DMS153 treated with DMSO at 0.1 percent for 48 hours (cell line): ENCODE data around the gene STAP2.
"Not testable (repeated sequence)": the region's sequence is repeated elsewhere in the genome, so short reads cannot be mapped to it uniquely, and the experiment has no call there.

Experiments
- DNase-seq: peaks from one replicate; lab custom pipeline; 2025; ENCODE audit not compliant: unreplicated experiment; lab: John Stamatoyannopoulos, UW

STAP2 gene

DNA sequence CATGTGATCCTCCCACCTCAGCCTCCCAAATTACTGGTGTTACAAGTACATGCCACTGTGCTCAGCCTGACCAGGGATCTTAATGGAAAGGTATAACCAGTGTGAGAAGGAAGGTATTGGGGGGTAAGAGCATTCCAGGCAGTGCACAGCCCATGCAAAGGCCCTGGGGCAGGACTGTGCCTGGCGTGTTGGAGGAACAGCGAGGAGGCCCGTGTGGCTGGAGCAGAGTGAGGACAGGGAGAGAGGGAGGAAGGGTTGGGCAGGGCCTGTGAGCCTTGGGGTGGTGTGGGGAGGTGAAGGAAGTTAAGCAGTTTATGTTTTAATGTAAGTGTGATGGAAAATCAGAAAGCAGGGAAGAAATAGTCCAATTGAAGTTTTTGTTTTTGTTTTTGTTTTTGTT, 38.0 kb downstream of the STAP2 start:
- no peak for DNase-seq

DNA sequence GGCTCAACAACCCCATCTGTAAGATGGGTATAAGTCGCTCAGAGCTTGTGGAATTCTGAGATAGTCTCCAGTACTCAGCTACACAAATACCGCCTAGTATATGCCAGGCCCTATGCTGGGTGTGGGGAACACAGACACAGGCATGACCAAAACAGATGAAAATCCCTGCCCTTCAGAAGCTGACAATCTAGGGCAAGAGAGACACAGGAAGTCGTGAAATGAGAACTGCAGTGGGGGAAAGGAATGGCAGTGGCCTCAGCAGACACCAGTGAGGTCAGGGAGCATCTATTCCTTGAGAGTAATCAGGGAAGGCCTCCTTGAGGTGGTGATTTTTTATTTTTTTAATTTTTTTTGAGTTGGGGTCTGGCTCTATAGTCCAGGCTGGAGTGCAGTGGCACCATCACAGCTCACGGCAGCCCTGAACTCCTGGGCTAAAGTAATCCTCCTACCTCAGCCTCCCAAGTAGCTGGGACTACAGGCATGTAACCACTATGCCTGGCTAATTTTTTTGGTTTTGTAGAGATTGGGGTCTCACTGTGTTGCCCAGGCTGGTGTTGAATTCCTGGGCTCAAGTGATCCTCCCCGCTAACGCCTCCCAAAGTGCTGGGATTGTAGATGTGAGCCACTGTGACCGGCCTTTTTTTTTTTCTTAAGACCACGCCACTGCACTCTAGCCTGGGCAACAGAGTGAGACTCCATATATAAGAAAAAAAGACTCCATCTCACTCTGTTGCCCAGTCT, 39.6 kb downstream of the STAP2 start:
- no peak for DNase-seq

DNA sequence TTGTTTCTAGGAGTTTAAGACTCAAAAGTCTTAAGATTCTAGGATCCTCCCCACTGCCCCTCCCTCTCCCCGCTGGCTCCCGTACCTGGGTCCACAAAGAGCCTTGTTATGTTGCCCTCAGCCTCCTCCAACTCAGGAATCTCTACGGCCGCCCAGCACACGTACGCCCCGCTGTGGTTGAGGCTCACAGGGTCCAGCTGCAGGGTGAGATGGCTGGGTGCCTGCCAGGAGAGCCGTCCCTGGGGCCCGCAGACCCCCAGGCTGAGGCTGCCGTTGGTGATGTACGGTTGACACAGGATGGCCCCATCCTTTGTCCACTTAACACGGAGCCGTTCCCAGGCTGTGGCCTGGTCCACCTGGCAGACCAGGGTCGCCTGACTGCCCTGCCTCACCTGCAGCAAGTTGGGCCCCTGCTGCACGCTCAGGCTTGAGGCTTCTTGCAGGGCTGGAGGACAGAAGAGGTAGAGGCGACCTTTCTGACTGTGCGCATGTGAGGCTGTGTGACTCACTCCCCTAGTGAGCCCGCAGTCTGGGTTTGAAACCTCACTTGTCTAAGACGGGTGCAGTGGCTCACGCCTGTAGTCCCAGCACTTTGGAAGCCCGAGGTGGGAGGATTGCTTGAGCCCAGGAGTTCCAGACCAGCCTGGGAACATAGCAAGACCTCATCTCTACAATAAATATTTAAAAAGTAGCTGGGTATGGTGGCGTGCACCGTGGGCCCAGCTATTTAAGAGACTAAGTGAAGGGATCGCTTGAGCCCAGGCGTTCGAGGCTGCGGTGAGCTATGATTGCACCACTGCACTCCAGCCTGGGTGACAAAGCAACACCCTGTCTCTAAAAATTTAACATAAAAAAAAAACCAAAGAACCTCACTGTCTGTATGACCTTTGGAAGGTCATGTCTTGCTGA, 40.5 kb downstream of the STAP2 start:
- DNase-seq, result no peak

DNA sequence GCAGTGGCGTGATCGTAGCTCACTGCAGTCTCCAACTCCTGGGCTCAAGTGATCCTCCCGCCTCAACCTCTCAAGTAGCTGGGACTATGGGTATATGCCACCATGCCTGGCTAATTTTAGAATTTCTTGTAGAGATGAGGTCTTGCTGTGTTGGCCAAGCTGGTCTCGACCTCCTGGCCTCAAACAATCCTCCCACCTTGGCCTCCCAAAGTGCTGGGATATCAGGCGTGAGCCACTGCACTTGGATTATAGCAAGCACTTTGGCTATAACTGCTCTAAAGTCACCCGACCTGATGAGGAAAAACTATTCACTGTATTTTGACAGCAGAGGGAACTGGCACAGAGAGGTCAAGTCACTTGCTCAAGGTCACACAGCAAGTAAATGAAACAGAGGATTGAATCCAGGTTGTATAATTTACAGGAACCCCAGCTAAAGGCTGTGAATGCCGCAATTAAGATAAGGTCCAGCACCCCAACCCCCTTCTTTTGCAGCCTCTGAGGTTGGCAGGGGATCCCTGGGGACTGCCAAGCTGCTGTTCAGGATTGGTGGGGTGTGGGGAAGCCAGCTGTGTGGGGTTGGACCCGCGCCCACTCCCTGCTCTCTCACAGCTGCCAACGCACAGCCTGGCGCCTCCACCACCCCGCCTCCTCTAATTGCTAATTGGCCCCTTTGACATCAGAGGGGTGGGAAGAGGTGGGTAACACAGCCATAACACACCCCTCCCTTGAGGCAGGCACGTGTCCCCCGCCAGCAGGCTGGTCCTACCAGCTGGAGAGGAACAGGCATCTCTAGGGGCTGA, 42.5 kb downstream of the STAP2 start:
- DNase-seq, result no peak

DNA sequence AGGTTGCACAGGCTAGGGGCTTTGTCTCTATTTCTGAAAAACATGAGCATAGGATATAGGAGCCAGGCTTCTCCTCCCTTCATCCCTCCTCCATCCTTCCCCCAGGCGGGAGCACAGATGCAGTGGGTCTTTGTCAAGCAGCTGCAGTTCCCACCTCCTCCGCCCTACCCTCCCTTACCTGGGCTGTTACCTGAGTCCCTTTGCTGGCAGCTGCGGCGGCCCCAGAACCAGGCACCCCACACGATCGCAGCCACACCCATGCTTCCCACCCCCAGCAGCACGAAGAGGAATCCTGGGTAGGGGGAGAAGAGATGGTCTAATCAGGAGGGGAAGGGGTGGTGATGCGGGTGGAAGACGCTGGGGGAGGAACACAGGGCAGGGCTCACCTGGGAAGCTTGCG, 44.2 kb downstream of the STAP2 start:
- DNase-seq, result no peak

DNA sequence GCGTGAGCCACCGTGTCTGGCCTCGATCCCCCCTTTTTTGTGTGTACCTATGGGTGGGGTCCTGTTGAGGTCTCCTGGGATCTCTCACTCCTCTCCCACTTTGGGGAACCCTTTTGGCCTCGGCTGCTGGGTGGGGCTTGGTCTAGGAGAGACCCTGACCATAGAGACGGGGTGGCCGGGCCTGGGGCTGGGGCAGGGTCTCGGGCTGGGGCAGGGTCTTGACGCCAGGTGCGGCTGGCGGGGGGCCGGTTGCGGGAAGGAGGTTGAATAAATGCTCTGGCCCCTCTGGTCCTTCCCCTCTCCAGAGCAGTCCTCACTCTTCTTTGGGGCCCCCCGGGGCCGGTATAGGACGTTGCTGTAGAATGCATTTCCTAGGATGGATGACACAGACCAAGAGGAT, 46.1 kb downstream of the STAP2 start:
- no peak for DNase-seq

DNA sequence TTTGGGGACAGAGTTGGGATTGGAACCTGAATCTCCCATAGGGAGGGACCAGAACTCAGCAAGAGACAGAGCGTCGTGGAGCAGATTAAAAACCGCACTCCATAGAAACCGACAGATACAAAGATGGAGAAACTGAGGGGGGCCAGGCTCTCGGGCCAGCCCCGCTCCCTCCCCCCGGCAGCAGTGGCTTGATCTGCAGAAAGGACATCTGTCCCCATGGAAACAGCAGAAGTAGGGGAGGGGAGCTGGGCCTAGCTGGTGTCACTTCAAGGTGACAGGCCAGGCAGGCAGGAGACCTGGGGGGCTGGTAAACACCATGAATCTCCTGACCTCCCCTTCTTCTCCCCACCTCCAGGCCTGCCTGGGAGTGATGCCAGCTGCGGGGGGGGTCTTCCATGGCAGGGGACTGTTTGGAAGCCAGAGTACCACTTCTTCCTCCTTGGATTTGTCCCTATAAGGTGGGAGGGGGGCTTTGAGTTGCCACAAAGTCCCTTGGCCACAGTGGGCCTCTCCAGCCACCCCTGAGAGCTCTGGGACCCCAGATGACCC, 47.4 kb downstream of the STAP2 start:
- no peak for DNase-seq

DNA sequence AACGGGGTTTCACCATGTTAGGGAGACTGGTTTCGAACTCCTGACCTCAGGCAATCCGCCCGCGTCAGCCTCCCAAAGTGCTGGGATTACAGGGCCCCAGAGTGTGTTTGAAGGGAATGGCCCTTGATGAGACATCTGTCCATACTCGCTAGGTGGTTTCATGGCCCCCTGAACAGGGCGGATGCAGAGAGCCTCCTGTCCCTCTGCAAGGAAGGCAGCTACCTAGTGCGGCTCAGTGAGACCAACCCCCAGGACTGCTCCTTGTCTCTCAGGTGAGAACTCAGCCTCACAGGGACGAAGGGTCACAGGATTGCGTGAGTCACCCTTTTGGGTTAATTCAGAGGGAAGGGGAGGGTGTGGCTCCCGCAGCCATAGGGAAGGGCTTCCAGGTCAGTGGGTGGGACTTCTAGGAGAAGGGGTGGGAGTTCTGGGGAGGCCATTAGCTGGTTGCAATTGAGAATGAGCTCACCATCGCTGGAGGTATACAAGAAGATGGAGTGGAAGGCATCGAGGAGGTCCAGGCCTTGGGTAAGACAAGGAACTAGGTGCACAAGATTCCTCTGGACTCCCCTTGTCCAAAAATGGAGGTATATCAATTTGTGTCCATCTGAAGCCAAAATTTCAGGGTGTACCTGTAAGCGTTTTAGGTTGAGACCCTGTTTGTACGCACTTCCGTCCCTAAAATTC, 50.4 kb downstream of the STAP2 start:
- DNase-seq, result no peak

DNA sequence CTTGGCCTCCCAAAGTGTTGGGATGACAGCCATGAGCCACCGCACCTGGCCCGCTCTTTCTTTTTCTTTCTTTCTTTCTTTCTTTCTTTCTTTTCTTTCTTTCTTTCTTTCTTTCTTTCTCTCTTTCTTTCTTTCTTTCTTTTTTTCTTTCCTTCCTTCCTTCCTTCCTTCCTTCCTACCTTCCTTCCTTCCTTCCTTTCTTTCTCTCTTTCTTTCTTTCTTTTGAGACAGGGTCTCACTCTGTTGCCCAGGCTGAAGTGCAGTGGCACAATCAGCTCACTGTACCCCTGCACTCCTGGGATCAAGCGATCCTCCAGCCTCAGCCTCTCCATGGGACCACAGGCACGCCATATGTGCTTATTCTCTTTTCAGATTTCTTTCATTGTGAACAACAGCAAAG, 52.5 kb downstream of the STAP2 start:
- DNase-seq, result not testable (repeated sequence)

DNA sequence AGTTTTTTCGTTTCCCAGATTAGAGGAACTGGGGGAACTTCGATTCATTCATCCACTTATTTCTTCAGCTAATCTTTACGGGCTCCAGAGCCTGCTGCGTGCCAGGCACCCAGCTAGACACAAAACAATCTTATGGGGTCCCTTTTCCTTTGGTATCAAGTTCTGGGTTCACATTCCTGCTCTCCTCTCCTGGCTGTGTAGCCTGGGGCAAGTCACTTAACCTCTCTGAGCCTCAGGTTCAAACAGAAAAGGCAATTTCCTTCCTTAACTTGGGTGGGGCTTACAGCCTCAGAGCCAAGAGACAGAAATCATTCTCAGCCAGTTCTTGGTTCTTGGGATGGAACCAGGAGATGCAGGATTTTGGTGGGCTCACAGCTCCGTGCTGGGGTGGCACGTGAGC, 53.7 kb downstream of the STAP2 start:
- no peak for DNase-seq

DNA sequence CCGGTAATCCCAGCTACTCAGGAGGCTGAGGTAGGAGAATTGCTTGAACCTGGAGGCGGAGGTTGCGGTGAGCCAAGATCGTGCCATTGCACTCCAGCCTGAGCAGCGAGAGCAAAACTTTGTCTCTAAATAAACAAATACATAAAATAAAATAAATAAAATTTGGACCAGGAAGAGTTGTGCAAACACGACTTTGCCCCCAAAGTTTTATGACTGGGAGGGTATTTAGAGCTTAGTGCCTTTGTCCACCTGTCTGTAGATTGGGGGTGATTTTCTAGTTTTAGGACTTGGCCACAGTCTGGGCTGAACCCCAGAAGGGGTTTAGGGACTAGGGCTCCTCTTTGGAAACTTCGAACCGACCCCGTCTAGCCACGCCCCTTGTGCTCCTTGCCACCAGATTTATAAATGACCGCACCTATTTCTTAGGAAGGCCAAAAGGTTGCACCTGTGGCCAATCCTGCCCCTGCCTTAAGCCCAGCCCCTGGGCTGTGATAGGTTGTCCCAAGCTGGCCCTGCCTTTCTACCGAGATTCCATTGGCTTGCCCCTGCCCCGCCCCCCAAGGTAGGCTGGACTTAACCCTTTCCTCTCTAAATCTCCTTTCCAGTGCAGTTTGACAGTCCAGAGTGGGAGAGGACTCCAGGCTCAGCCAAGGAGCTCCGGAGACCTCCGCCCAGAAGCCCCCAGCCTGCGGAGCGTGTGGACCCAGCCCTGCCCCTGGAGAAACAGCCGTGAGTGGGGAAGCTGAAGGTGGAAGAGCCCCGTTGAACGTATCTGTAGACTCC, 54.3 kb downstream of the STAP2 start:
- DNase-seq, result no peak

DNA sequence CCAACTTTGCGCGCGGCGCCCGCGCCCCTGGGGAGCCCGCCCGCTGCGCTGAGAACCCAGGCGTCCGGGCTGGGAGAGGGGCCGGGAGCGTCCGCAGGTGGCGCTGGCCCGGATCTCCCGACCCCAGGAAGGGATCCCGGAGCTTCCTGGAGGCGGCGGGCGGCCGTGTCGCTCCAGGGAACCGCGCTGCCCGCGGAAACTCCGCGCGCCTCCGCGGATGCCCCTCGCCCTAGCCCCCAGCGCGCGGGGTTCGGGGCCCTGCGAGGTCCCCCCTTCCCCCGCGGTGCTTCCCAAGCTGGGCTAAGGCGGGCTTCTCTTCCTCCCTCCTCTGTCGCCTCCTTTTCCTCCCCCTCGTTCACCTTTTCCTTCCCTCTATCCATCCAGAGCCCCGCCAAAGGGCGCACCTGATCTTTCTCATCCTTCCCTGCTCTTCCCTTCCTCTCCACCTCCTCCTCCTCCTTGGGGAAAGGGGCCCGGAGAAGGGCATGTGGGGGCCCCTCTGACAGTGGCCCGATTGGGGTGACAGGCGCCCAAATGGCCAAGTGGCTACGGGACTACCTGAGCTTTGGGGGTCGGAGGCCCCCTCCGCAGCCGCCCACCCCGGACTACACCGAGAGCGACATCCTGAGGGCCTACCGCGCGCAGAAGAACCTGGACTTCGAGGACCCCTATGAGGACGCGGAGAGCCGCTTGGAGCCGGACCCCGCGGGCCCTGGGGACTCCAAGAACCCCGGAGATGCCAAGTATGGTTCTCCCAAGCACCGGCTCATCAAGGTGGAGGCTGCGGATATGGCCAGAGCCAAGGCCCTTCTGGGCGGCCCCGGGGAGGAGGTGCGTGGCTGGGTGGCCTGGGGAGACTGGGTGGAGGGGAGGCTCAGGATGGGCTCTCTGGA, 58.9 kb downstream of the STAP2 start:
- no peak for DNase-seq

DNA sequence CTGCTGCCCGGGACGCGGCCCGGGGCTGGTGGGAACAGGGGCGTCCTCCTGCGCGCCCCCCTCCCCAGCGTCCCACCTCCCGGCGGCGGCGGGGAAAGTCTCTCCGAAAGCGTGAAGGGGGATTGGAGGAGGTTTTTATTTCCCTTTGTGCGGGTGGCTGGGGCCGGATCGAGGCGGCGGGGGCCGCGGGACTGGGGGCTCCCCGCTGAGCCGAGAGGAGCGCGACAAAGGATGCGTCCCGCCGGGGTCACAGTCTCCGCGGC, 59.4 kb downstream of the STAP2 start:
- no peak for DNase-seq

DNA sequence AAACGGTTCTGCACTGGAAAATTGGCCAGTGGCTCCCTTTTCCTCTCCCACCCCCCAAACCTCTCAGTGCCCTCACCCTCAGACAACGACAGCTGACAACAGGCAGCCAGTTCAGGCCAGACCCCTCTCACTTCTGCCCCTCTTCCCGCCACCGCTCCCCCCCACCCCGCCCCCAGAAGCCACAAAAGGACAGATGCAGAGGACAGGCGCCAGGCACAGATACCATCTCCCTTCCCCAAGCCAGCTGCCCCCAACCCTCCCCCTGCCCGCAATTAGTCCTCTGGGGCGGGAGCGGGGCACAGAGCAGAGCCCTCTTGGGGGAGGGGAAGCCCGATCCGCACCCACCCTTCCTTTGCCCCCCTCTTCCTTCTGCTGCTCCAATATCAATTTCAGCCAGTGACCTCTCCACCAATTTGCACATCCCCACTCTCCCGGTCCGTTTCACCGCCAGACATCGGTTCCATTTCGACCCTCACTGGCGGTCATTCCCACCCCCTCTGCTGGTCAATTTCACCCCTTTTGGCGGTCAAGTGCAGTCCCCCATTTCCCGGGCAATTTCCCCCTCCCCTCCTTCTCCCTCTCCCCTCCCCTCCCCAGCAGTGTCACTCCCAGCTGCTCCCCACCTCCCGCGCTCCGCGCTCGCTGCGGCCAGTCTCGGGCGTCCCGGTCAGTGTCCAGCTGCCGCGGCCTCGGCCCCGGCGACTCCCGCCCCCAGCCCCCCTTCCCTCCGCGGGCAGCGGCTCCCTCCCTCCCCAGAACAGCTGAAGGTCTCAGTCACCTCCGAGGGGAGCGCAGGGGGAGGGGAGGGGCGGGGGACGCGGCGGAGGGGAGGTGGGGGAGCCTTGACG, 60.0 kb downstream of the STAP2 start, which contains the start of gene SHD:
Gene SHD (plus strand): TSS at position 848 of the 848 bp plus-strand sequence. CDS start 798 bp downstream, outside the sequence.
- DNase-seq, result no peak

DNA sequence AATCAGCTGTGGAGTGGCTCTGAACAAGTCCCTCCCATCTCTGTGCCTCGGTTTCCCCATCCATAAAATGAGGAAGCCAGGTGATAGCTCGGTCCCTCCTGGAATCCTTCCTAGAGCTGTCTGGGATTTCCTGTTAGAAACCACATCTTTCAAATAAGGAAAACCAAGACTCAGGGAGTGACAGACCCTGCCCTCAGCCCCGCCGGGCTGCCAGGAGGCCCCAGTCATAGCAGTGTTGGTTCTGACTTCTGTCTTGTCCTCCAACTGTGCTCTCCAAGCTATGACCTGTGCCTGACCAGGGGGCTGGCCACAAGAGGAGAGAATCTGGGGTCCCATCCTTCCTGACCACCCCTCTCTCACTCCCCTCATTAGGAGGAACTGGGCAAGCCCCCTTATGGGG, 60.6 kb downstream of the STAP2 start:
- no peak for DNase-seq

DNA sequence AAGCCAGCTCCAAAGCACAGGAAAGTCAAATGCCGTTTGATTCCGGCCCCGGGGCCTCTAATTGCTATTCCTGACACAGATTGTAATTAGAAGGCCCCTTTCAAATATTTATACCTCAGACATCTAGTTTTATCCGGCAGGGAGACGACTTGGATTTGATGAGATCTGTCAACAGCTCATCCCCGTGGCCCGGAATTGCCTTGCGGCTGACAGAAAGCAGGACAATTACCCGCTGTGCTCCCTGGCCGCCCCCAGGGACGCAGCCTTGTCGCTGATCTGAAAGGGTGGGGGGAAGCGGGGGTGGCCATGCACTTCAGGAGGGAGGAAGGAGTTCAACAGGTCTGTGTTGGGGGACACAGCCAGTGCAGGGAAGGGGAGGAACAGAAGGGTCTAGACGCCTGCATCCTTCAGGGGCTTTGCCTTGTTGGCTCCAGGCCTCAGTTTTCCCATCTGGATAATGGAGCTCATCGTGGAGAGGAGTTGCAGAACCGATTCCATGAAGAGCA, 61.4 kb downstream of the STAP2 start:
- no peak for DNase-seq

DNA sequence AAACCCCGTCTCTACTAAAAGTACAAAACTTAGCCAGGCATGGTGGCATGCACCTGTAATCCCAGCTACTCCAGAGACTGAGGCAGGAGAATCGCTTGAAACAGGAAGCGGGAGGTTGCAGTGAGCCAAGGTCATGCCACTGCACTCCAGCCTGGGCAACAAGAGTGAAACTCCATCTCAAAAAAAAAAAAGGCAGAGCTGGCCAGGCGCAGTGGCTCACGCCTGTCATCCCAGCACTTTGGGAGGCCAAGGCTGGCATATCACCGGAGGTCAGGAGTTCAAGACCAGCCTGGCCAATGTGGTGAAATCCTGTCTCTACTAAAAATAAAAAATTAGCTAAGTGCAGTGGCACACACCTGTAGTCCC, 64.3 kb downstream of the STAP2 start:
- not testable (repeated sequence) for DNase-seq
